GM18861 (cell line): ENCODE results near the gene SNTG2.
"Not testable (repeated sequence)": the region's sequence is repeated elsewhere in the genome, so short reads cannot be mapped to it uniquely, and the experiment has no call there.

Experiments
- ATAC-seq: cut with Tn5 transposase; IDR thresholded peaks from one replicate; pipeline ENCODE4 v1.9.1; 2021; ENCODE audit not compliant: unreplicated experiment

Gene SNTG2

DNA sequence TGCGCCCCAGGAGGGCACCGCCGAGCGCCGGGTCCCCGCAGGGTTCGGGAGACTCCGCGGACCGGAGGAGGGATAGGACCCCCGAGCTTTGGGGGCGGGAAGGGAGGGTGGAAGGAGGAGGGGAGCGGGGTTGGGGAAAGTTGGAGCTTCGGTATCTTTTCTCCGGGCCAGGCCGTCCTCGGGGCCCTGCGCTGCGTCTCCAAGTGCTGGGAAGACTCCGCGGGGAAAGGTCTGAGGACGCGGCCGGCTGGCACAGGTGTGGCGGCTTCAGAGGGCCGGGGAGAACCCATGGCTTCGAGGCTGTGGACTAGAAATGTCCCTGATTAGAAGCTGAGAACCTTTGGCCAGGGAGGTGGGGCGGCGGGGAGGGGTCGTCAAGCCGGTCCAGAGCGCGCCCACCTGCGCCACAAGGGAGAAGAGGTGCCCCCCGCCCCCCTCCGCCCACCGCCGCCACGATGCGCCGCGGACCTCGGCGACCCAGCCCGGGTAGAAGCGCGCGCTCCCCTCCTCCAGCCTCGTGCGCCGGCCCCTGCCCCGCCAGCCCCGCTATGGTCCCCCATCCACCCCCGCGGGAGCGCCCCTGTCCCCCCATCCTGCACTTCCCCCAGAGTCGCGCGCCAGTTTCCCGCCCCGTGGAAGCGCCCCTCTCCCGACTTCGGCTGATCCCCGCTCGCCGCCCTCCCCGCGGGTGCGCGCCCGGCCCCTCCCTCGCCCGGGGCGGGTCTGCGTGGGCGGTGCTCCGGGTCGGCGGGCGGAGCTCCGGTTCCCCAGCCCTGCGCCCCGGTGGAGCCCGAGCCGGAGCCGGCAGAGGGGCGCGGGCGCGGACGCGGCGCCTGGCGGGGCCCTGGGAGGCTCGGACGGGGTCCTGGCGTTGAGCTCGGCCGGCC is at the start of gene SNTG2:
TSS of gene SNTG2 (plus strand) at position 770 of the 887 bp plus-strand sequence. CDS start 148 bp downstream, outside the sequence.
- ATAC-seq: no peak

- ATAC-seq: no peak
These were observed 48.1 kb upstream of the SNTG2 start for GRCh38 chr2:902584-902983.

GRCh38 chr2:903223-903900 is 47.3 kb upstream of the SNTG2 start:
- no peak for ATAC-seq

GRCh38 chr2:904246-905024 is 46.2 kb upstream of the SNTG2 start:
- ATAC-seq: no peak

- ATAC-seq: no peak
These were observed 45.4 kb upstream of the SNTG2 start for GRCh38 chr2:905091-905832.

DNA sequence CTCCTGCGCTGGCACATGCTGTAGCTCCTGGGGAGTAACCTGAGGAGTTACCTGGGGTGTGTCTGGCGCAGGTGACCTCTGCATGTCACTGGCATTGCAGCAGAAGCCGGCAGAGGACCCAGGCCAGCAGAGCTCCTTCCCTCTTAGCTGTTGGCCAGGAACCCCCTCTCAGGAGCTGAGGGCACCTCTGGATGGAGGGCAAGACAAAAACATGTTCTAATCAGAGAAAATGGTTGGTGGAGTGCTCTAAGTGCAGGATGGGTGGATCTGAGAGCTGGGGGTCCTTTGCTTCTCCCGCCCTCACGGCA is 44.9 kb upstream of the SNTG2 start:
- no peak for ATAC-seq

DNA sequence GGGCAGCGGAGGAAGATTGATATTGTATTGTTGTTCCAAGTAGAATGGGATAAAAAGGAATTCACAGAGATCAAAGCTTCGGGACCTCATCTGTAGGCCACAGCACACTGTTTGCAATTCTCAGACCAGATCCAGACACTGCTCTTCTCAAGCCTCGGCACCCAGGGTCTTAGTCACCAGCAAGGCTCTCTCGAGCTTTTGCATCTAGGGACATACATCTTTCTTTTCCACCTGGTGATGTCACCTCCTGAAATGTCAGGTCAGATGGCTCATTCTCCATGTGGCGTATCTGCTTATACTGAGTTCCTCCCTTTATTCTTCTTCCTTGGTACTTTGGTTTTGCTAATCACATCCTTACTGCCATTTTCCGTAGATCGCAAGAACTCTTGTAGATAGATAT is 42.9 kb upstream of the SNTG2 start:
- no peak for ATAC-seq

DNA sequence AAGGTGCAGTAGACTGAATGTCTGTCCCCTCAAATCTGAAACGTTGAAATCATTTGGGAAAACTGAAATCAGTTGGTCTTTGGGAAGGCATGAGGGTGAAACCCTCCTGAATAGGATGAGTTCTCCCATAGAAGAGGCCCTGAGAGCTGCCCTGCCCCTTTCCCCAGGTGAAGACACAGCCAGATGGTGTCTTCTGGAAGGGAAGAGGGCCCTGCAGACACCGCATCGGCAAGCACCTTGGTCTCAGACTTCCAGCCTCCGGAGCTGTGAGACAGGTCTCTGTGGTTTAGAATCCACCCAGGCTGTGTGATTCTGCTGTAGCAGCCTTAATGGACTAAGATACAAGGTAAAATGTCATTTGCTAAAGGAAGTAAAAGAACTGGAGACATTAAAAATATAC is 42.1 kb upstream of the SNTG2 start:
- no peak for ATAC-seq

GRCh38 chr2:909764-910379 is 40.8 kb upstream of the SNTG2 start:
- ATAC-seq: not testable (repeated sequence)

DNA sequence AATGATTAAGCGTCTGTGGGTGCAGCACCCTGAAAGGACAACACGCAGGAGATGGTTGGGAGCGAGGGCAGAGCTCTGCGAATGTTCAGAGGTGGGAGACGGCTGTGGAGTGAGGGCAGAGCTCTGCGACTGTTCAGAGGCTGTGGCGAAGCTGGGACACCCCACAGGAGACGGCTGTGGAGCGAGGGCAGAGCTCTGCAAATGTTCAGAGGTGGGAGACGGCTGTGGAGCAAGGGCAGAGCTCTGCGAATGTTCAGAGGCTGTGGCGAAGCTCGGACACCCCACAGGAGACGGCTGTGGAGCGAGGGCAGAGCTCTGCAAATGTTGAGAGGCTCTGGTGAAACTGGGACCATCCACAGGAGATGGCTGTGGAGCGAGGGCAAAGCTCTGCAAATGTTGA is 40.0 kb upstream of the SNTG2 start:
- ATAC-seq: no peak

- no peak for ATAC-seq
These were observed 34.7 kb upstream of the SNTG2 start for GRCh38 chr2:915979-916378.

GRCh38 chr2:916935-917334 is 33.7 kb upstream of the SNTG2 start:
- no peak for ATAC-seq

GRCh38 chr2:919672-920071 is 31.0 kb upstream of the SNTG2 start:
- ATAC-seq: no peak

GRCh38 chr2:920573-920972 is 30.1 kb upstream of the SNTG2 start:
- no peak for ATAC-seq

DNA sequence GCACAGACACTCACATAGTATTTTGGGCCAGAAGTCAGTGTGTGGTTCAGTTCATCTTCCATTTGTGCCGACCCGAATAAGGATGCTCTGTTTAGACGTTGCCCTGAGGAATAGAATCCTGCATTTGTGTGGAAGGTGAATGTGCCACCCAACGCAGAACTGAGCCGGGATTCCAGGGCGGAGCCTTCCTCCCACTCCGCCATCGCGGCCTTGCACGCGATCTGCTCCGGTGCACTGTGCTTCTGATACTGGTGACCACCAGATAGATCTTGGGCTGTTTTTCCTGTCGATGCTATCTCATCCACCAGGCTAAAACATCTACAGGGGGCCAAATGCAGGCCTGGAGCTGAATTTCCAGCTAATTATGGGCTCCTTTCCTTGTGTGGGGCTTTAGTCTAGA is 29.6 kb upstream of the SNTG2 start:
- ATAC-seq: no peak

- ATAC-seq: no peak
These were observed 28.5 kb upstream of the SNTG2 start for GRCh38 chr2:922185-922584.

DNA sequence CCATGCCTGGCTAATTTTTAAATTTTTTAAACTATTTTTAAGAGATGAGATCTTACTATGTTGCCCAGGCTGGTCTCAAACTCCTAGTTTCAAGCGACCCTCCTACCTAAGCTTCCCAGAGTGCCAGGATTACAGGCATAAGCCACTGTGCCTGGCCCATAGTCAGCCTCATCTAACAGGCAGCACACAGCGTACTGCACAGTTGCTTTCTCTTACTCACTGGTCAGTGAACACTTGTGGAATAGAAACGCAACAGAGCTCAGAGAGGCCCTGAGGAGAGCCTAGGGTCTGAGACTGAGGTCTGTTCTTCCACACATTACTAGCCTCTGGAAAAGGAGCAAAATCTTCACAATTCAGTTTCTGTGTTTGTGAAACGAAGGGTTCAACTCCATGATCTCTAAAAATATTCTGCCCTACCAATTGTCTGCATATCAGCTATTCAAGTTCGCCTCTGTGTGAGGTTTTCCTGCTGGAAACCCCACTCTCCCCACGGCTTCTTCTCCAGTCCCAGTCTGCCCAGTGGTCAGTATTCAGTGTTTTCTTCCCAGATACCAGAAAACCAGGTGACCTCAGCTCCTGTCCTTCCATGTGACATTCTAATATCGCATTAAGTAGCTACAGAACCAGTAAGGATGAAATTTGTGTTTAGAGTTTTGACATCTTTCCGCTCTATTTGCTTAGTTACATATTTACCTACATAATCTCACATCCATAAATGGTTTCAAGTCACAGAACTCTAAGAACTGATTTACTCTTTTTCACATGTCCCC is 26.6 kb upstream of the SNTG2 start:
- no peak for ATAC-seq

- ATAC-seq: no peak
These were observed 25.9 kb upstream of the SNTG2 start for GRCh38 chr2:924701-925100.

GRCh38 chr2:925309-925708 is 25.3 kb upstream of the SNTG2 start:
- no peak for ATAC-seq

- ATAC-seq: no peak
These were observed 24.9 kb upstream of the SNTG2 start for GRCh38 chr2:925711-926110.
